Retinal pigment epithelial cell (primary cell): Measurements from ENCODE around the gene MTRF1.
"Not testable (repeated sequence)": the region's sequence is repeated elsewhere in the genome, so short reads cannot be mapped to it uniquely, and the experiment has no call there.

Experiments
- DNase-seq: peaks from one replicate; pipeline ENCODE4 v3.0.0-alpha.2; 2010; ENCODE audit warnings: low read depth
- H3K4me3 ChIP-seq: 2 replicates; pipeline ENCODE4 v1.5.1; 2011; ENCODE audit warnings: mild to moderate bottlenecking, low read length, control low read depth, moderate library complexity
- TF ChIP-seq, protein P1 (sequence below): conservative IDR thresholded peaks from 2 replicates; pipeline ENCODE4 v1.5.1; 2011; ENCODE audit warnings: low read depth, low read length, control low read depth, inconsistent platforms

Gene MTRF1

DNA sequence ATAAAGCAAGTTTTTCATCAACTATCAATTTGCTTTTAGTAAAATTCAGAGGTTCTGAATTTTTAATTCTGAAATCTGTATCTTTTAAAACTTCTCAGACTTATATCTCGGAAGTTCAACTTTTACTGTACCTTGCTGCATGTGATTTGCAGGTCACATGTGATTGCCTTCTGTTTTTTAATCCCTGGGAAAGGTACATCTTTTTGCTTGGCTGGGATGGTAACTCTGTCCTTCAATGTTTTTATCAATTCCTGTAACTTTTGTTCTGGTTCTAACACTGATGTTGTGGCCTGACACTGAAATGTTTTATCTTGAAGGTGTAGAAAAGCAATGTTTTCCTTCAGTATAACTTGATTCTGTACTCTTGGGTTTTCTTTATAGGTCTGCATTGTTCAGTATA lies 31.5 kb upstream of the MTRF1 start:
- TF ChIP-seq, protein P1, sequence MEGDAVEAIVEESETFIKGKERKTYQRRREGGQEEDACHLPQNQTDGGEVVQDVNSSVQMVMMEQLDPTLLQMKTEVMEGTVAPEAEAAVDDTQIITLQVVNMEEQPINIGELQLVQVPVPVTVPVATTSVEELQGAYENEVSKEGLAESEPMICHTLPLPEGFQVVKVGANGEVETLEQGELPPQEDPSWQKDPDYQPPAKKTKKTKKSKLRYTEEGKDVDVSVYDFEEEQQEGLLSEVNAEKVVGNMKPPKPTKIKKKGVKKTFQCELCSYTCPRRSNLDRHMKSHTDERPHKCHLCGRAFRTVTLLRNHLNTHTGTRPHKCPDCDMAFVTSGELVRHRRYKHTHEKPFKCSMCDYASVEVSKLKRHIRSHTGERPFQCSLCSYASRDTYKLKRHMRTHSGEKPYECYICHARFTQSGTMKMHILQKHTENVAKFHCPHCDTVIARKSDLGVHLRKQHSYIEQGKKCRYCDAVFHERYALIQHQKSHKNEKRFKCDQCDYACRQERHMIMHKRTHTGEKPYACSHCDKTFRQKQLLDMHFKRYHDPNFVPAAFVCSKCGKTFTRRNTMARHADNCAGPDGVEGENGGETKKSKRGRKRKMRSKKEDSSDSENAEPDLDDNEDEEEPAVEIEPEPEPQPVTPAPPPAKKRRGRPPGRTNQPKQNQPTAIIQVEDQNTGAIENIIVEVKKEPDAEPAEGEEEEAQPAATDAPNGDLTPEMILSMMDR, result no peak
- no peak for DNase-seq
- H3K4me3 ChIP-seq, result no peak overlapping the region

DNA sequence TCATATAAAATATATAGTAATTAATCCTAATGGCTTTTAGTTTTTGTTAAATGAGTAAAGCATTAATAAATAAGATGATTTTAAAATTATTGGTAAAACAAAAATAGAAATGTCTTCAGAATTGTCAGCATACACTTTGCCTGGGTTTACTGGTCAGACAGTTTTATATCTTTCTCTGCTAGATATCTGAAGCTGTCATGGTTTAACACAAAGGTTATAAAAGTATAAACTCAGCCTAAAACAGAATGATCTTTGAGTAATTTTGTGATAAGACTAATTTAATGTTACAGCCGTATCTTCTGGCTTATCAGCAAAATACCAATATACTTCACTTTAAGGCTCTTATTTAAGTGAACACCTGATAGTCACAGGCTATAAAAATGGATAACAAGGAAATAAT lies 29.9 kb upstream of the MTRF1 start:
- TF ChIP-seq, protein P1, result no peak
- DNase-seq, result no peak
- no peak overlapping the region for H3K4me3 ChIP-seq

DNA sequence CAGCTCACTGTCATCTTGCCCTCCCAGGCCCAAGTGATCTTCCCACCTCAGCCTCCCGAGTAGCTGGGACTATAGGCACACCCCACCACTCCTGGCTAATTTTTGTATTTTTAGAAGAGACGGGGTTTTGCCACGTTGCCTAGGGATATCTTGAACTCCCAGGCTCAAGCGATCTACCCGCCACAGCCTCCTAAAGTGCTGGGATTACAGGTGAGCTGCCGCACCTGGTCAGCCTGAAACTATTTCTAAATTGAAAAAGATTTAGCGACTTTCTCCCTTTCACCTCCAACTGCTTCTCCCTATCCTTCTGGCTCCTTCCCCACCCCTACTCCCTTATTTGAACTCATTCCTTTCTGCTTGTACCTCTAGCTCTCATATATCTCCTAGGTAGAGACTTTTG lies 27.9 kb upstream of the MTRF1 start:
- no peak for DNase-seq
- no peak overlapping the region for H3K4me3 ChIP-seq
- TF ChIP-seq, protein P1, result no peak

DNA sequence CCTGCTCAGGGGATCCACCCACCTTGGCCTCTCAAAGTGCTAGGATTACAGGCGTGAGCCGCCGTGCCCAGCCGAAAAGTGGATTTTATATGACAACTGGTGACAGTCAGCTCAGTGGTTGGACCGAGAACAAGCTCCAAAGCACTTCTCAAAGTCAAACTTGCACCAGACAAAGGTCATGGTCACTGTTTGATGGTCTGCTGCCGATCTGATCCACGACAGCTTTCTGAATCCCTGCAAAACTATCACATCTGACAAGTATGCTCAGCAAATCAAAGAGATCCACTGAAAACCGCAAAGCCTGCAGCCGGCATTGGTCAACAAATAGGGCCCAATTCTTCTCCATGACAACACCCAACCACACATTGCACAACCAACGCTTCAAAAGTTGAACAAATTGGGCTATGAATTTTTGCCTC lies 26.1 kb upstream of the MTRF1 start:
- no peak overlapping the region for H3K4me3 ChIP-seq
- TF ChIP-seq, protein P1, result no peak
- DNase-seq, result no peak

DNA sequence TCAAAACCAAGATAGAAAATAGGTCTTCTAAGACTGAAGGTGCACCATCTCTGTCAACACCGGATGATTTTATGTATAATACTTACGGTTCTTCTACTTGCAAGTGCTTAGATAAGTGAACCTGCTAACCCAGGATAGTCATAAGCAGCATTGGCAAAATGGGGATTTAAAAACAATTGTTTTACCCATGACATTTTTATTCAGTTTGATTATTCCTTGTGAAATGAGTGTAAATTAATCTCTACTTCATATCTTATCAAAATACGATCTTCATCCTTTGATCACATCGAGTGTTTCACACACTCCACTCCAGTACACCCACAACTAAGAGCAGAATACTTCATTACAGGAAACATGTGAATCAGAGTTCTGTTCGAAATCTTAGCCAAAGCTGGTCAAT lies 23.0 kb upstream of the MTRF1 start:
- TF ChIP-seq, protein P1, result no peak
- H3K4me3 ChIP-seq, result no peak overlapping the region
- DNase-seq, result no peak

DNA sequence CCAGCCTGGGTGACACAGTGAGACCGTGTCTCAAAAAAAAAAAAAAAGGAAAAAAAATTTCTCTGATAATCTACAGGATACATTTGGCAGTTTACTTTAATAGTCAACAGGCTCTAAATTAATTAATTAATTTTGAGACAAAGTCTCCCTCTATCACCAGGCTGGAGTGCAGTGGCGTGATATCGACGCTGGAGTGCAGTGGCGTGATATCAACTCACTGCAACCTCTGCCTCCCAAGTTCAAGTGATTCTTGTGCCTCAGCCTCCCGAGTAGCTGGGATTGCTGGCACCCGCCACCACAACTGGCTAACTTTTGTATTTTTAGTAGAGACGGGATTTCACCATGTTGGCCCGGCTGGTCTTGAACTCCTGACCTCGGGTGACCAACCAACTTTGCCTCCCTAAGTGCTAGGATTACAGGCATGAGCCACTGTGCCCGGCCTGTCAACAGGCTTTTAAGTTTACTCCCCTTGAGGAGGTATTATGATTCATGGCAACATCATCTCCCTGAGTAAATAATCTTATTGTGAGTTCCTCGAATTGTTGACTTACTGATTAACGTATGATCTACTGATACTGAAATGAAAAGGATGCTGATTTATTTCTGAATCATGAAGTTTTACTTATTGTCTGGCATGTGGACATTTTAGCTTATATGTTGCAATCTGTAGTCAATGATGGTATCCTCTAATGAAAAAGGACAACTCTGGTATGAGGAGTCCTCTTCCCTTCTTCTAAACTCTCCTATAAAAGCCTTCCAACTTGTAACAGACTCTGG lies 21.3 kb upstream of the MTRF1 start:
- H3K4me3 ChIP-seq, result no peak overlapping the region
- TF ChIP-seq, protein P1, result no peak
- no peak for DNase-seq

DNA sequence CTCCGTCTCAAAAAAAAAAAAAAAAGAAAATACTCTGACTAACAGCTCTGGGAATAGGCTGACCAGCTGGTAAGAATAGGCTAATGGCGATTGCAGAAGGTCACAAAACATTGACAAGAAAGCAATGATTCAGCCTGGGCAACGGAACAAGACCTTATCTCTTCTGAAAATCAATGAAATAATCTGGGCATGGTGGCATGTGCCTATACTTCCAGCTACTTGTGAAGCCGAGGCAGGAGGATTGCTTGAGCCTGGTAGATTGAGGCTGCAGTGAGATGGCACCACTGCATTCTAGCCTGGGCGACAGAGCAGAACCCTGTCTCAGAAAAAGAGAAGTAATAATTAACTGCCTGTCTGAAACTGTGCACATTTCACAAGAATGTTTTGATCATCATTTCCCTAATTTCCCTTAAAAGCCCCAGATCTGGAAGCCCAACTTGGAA lies 18.8 kb upstream of the MTRF1 start:
- H3K4me3 ChIP-seq, result no peak overlapping the region
- DNase-seq, result no peak
- TF ChIP-seq, protein P1, result no peak

DNA sequence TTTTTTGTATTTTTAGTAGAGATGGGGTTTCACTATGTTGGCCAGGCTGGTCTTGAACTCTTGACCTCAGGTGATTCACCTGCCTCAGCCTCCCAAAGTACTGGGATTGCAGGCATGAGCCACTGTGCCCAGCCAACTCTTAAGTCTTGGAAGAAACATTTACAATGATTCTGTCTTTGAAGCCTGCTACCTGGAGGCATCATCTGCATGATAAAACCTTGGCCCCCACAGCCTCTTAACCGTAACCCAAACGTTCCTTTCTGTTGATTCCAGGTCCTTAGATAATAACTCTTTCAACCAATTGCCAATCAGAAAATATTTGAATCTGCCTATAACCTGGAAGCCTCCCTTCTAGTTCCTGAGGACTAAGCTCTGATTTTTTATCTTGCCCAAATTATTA lies 15.8 kb upstream of the MTRF1 start:
- not testable (repeated sequence) for DNase-seq, H3K4me3 ChIP-seq
